SH-SY5Y (cell line): ENCODE results near the gene KCTD4.

ENCODE experiments used
- GATA2 ChIP-seq: IDR thresholded peaks from 2 replicates; pipeline ENCODE4 v1.6.1; 2011; ENCODE audit warnings: mild to moderate bottlenecking, low read depth, low read length
- GATA3 ChIP-seq: IDR thresholded peaks from 2 replicates; pipeline ENCODE4 v1.6.1; 2011; ENCODE audit warnings: low read depth, mild to moderate bottlenecking, low read length, moderate library complexity

DNA sequence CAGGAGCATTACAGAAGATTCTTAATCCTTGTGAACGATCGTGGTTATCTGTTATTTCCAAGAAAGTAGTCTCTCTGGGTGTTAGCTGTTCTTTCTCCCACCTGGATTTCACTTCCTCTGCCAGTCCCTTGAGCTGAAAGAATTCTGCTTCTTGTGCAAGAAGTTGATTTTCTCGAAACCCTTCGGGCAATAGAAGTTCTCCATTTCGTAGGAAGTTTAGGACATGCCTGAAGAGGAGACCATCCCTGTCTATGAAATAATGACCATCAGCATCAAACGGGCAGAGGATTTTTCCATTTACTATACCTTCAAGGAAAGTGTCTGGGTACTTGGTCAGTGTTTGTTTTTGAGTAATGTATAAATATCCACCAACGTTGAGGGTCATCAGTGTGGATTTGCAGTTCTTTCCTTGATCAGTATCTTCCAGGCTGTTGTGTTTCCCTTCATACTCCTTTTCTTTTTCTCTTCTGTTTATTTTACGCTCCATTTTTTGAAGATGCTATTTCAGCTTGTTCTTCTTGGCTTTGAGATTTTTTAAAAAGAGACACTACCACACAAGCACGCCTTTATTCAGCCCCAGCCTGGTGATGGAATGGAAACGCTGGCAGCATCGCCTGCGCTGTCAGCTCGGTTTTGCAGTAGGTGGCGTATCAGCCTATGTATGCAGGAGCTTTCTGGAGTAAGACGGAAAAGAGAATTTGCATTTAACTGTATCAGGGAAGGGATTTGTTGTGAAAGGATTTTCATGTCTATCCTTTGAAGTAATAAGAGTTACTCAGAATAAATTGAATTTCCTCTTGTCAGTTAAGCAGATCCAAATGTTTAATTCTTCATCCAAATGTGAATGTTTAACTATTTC lies 6.5 kb downstream of the KCTD4 start:
- TF ChIP-seq GATA2 (no peak), GATA3 (no peak)
